Measurements from ENCODE around the gene LKAAEAR1. TPM values are rescaled to one million over a fixed set of nuclear protein-coding genes. Genes with fewer than 3 reads are reported as not detected.

LKAAEAR1 gene
- total and polyA plus RNA-seq, 2 of the 13 experiments (the other 11 are each of a cell fraction or from before 2014, with no cell fraction given), result not detected

DNA sequence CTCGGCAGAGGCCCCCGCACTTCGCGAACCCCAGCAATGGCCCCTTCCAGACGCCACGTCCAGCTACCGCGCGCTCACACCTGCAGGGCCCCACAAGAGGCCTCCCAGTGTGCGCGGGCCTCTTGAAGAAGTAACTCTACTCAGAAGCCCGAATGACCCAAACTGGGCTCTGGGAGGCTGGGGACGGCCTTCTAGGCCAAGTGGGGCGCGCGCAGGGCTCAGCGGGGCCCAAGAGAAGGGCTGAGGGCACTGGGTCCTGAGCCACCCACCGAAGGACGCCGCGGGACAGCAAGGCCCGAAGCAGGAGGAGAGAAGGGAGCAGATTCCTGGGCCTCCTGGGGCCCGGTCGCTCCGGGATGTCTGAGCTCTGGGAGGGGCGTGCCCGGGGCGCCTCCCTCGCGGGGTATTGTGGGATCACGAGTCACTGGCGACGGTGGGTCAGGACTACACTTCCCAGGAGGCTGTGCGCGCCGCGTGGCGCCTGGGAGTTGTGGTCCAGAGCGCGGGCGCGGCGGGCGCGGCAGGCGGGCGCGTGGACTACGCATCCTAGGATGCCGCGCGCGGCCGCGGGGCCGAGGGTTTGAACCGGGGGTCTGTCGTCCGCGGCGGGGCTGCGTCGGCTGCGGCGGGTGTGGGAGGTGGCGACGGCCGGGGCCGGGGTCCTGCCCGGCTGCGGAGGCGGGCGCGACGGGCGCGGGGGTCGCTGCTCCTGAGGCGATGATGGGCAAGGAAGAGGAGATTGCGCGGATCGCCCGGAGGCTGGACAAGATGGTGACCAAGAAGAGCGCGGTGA, 21.4 kb downstream of the LKAAEAR1 start, which contains the start of gene TCEA2 (continued):
- TF ChIP-seq, protein P1, sequence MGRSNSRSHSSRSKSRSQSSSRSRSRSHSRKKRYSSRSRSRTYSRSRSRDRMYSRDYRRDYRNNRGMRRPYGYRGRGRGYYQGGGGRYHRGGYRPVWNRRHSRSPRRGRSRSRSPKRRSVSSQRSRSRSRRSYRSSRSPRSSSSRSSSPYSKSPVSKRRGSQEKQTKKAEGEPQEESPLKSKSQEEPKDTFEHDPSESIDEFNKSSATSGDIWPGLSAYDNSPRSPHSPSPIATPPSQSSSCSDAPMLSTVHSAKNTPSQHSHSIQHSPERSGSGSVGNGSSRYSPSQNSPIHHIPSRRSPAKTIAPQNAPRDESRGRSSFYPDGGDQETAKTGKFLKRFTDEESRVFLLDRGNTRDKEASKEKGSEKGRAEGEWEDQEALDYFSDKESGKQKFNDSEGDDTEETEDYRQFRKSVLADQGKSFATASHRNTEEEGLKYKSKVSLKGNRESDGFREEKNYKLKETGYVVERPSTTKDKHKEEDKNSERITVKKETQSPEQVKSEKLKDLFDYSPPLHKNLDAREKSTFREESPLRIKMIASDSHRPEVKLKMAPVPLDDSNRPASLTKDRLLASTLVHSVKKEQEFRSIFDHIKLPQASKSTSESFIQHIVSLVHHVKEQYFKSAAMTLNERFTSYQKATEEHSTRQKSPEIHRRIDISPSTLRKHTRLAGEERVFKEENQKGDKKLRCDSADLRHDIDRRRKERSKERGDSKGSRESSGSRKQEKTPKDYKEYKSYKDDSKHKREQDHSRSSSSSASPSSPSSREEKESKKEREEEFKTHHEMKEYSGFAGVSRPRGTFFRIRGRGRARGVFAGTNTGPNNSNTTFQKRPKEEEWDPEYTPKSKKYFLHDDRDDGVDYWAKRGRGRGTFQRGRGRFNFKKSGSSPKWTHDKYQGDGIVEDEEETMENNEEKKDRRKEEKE (IDR thresholded peaks at IDR 0.05), result no peak
- TF ChIP-seq, protein P2, sequence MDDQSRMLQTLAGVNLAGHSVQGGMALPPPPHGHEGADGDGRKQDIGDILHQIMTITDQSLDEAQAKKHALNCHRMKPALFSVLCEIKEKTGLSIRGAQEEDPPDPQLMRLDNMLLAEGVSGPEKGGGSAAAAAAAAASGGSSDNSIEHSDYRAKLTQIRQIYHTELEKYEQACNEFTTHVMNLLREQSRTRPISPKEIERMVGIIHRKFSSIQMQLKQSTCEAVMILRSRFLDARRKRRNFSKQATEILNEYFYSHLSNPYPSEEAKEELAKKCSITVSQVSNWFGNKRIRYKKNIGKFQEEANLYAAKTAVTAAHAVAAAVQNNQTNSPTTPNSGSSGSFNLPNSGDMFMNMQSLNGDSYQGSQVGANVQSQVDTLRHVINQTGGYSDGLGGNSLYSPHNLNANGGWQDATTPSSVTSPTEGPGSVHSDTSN (CRISPR knock-in tag; IDR thresholded peaks at IDR 0.05; ENCODE audit: borderline replicate concordance), result no peak; the same call in 1 of the 2 replicates
- no peak for TF ChIP-seq ZMYM3 (CRISPR knock-in tag; IDR thresholded peaks at IDR 0.05)
- no peak for TF ChIP-seq SRSF9 (IDR thresholded peaks at IDR 0.05; ENCODE audit: borderline replicate concordance, insufficient read depth, low read depth, low read length, poor library complexity, severe bottlenecking)
- no peak; the same call in 1 of the 2 replicates for TF ChIP-seq ZKSCAN1 (IDR thresholded peaks at IDR 0.05; ENCODE audit: low read length)
- TF ChIP-seq YY1 (IDR thresholded peaks at IDR 0.05; ENCODE audit: insufficient read depth, insufficient replicate concordance, low read depth, low read length), result peak; percentile 91
- TF ChIP-seq FOSL1 (CRISPR knock-in tag; IDR thresholded peaks at IDR 0.05; ENCODE audit: borderline replicate concordance), result no peak
- TF ChIP-seq, protein P3, sequence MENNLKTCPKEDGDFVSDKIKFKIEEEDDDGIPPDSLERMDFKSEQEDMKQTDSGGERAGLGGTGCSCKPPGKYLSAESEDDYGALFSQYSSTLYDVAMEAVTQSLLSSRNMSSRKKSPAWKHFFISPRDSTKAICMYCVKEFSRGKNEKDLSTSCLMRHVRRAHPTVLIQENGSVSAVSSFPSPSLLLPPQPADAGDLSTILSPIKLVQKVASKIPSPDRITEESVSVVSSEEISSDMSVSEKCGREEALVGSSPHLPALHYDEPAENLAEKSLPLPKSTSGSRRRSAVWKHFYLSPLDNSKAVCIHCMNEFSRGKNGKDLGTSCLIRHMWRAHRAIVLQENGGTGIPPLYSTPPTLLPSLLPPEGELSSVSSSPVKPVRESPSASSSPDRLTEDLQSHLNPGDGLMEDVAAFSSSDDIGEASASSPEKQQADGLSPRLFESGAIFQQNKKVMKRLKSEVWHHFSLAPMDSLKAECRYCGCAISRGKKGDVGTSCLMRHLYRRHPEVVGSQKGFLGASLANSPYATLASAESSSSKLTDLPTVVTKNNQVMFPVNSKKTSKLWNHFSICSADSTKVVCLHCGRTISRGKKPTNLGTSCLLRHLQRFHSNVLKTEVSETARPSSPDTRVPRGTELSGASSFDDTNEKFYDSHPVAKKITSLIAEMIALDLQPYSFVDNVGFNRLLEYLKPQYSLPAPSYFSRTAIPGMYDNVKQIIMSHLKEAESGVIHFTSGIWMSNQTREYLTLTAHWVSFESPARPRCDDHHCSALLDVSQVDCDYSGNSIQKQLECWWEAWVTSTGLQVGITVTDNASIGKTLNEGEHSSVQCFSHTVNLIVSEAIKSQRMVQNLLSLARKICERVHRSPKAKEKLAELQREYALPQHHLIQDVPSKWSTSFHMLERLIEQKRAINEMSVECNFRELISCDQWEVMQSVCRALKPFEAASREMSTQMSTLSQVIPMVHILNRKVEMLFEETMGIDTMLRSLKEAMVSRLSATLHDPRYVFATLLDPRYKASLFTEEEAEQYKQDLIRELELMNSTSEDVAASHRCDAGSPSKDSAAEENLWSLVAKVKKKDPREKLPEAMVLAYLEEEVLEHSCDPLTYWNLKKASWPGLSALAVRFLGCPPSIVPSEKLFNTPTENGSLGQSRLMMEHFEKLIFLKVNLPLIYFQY (CRISPR knock-in tag; IDR thresholded peaks at IDR 0.05; ENCODE audit: borderline replicate concordance), result peak; percentile 98
- TF ChIP-seq FOSL2 (CRISPR knock-in tag; IDR thresholded peaks at IDR 0.05), result peak; percentile 75
- peak; percentile 94 for TF ChIP-seq MAZ (IDR thresholded peaks at IDR 0.05; ENCODE audit: borderline replicate concordance, low read depth, low read length)
- peak; percentile 97 for TF ChIP-seq MAZ (CRISPR knock-in tag; IDR thresholded peaks at IDR 0.05; ENCODE audit: low read depth)
- peak; percentile 89; the same call in 1 of the 2 replicates for TF ChIP-seq ZNF446 (CRISPR knock-in tag; IDR thresholded peaks at IDR 0.05)
- 0 out of 2 replicates have a peak, but pooled peaks have one; percentile 74 for TF ChIP-seq ZNF775 (CRISPR knock-in tag; IDR thresholded peaks at IDR 0.05; ENCODE audit: borderline replicate concordance)
- TF ChIP-seq, protein P4, sequence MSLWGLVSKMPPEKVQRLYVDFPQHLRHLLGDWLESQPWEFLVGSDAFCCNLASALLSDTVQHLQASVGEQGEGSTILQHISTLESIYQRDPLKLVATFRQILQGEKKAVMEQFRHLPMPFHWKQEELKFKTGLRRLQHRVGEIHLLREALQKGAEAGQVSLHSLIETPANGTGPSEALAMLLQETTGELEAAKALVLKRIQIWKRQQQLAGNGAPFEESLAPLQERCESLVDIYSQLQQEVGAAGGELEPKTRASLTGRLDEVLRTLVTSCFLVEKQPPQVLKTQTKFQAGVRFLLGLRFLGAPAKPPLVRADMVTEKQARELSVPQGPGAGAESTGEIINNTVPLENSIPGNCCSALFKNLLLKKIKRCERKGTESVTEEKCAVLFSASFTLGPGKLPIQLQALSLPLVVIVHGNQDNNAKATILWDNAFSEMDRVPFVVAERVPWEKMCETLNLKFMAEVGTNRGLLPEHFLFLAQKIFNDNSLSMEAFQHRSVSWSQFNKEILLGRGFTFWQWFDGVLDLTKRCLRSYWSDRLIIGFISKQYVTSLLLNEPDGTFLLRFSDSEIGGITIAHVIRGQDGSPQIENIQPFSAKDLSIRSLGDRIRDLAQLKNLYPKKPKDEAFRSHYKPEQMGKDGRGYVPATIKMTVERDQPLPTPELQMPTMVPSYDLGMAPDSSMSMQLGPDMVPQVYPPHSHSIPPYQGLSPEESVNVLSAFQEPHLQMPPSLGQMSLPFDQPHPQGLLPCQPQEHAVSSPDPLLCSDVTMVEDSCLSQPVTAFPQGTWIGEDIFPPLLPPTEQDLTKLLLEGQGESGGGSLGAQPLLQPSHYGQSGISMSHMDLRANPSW (CRISPR knock-in tag; IDR thresholded peaks at IDR 0.05; ENCODE audit: borderline replicate concordance), result peak; percentile 92; the same call in 1 of the 2 replicates

Data from HepG2 (cell line).